NK-92 (cell line): ENCODE data around the gene NDUFV2.
A peak's percentile ranks its signal among the peaks of the same experiment; 100 is the strongest.

Experiments used
- DNase-seq: peaks from one replicate; lab custom pipeline; 2025; ENCODE audit not compliant: unreplicated experiment; lab: John Stamatoyannopoulos, UW

Gene NDUFV2

GRCh38 chr18:9102508-9103375, at the start of gene NDUFV2:
Gene NDUFV2, plus strand, starts transcription at chr18:9102699. Its CDS starts 45 bp downstream, at chr18:9102744.
- DNase-seq: peak; percentile 68

- no peak for DNase-seq
Observed at GRCh38 chr18:9053814-9054213, 48.7 kb upstream of the NDUFV2 start.

- DNase-seq: no peak
Observed at GRCh38 chr18:9055185-9055584, 47.3 kb upstream of the NDUFV2 start.

GRCh38 chr18:9055626-9056025, 46.9 kb upstream of the NDUFV2 start:
- DNase-seq: no peak

GRCh38 chr18:9057646-9058045, 44.9 kb upstream of the NDUFV2 start:
- DNase-seq: no peak

- no peak for DNase-seq
Observed at GRCh38 chr18:9058406-9058805, 44.1 kb upstream of the NDUFV2 start.

- no peak for DNase-seq
Observed at GRCh38 chr18:9062418-9062751, 40.1 kb upstream of the NDUFV2 start.

- DNase-seq: no peak
Observed at GRCh38 chr18:9065864-9066263, 36.6 kb upstream of the NDUFV2 start.

GRCh38 chr18:9066358-9066757, 36.1 kb upstream of the NDUFV2 start:
- no peak for DNase-seq

- DNase-seq: no peak
Observed at GRCh38 chr18:9066817-9067306, 35.6 kb upstream of the NDUFV2 start.

- no peak for DNase-seq
Observed at GRCh38 chr18:9067823-9068222, 34.7 kb upstream of the NDUFV2 start.

- no peak for DNase-seq
Observed at GRCh38 chr18:9068346-9068745, 34.2 kb upstream of the NDUFV2 start.

GRCh38 chr18:9069601-9070000, 32.9 kb upstream of the NDUFV2 start:
- DNase-seq: no peak

GRCh38 chr18:9070212-9070611, 32.3 kb upstream of the NDUFV2 start:
- DNase-seq: no peak

- no peak for DNase-seq
Observed at GRCh38 chr18:9079818-9080528, 22.5 kb upstream of the NDUFV2 start.

GRCh38 chr18:9081940-9082339, 20.6 kb upstream of the NDUFV2 start:
- no peak for DNase-seq

GRCh38 chr18:9082711-9083510, 19.6 kb upstream of the NDUFV2 start:
- DNase-seq: no peak

GRCh38 chr18:9086015-9086414, 16.5 kb upstream of the NDUFV2 start:
- DNase-seq: no peak

GRCh38 chr18:9086624-9087023, 15.9 kb upstream of the NDUFV2 start:
- DNase-seq: no peak

- DNase-seq: no peak
Observed at GRCh38 chr18:9087144-9087543, 15.4 kb upstream of the NDUFV2 start.

- no peak for DNase-seq
Observed at GRCh38 chr18:9088252-9088651, 14.2 kb upstream of the NDUFV2 start.
